ENCODE measurements around the gene FRYL.
"Not testable (repeated sequence)": the region's sequence is repeated elsewhere in the genome, so short reads cannot be mapped to it uniquely, and the experiment has no call there.

The FRYL gene

GRCh38 chr4:48779998-48780864 is at the start of gene FRYL:
TSS of gene FRYL (minus strand) at chr4:48780279. CDS start at chr4:48634410, 145,869 bp downstream.
- DNase-seq (ENCODE audit: low read depth): peak; percentile 99

- DNase-seq (ENCODE audit: low read depth): no peak
Observed at GRCh38 chr4:48827622-48828021, 47.5 kb upstream of the FRYL start.

GRCh38 chr4:48821431-48821830 is 41.4 kb upstream of the FRYL start:
- DNase-seq (ENCODE audit: low read depth): not testable (repeated sequence)

GRCh38 chr4:48816971-48817370 is 36.9 kb upstream of the FRYL start:
- DNase-seq (ENCODE audit: low read depth): no peak

- DNase-seq (ENCODE audit: low read depth): not testable (repeated sequence)
Observed at GRCh38 chr4:48816297-48816696, 36.2 kb upstream of the FRYL start.

- no peak for DNase-seq (ENCODE audit: low read depth)
Observed at GRCh38 chr4:48815483-48815882, 35.4 kb upstream of the FRYL start.

GRCh38 chr4:48813964-48814363 is 33.9 kb upstream of the FRYL start:
- DNase-seq (ENCODE audit: low read depth): no peak

GRCh38 chr4:48812866-48813265 is 32.8 kb upstream of the FRYL start:
- DNase-seq (ENCODE audit: low read depth): no peak

- no peak for DNase-seq (ENCODE audit: low read depth)
Observed at GRCh38 chr4:48804584-48805301, 24.7 kb upstream of the FRYL start.

- no peak for DNase-seq (ENCODE audit: low read depth)
Observed at GRCh38 chr4:48801016-48801715, 21.1 kb upstream of the FRYL start.

- DNase-seq (ENCODE audit: low read depth): not testable (repeated sequence)
Observed at GRCh38 chr4:48800155-48800554, 20.1 kb upstream of the FRYL start.

GRCh38 chr4:48799157-48799556 is 19.1 kb upstream of the FRYL start:
- no peak for DNase-seq (ENCODE audit: low read depth)

- DNase-seq (ENCODE audit: low read depth): no peak
Observed at GRCh38 chr4:48798117-48798516, 18.0 kb upstream of the FRYL start.

- DNase-seq (ENCODE audit: low read depth): no peak
Observed at GRCh38 chr4:48796927-48797679, 17.0 kb upstream of the FRYL start.

GRCh38 chr4:48796191-48796926 is 16.3 kb upstream of the FRYL start:
- DNase-seq (ENCODE audit: low read depth): no peak

- DNase-seq (ENCODE audit: low read depth): no peak
Observed at GRCh38 chr4:48795108-48795507, 15.0 kb upstream of the FRYL start.

GRCh38 chr4:48792348-48793006 is 12.4 kb upstream of the FRYL start:
- DNase-seq (ENCODE audit: low read depth): no peak

GRCh38 chr4:48791313-48791712 is 11.2 kb upstream of the FRYL start:
- no peak for DNase-seq (ENCODE audit: low read depth)

GRCh38 chr4:48790561-48790960 is 10.5 kb upstream of the FRYL start:
- no peak for DNase-seq (ENCODE audit: low read depth)

GRCh38 chr4:48787056-48787455 is 7.0 kb upstream of the FRYL start:
- DNase-seq (ENCODE audit: low read depth): no peak

GRCh38 chr4:48786549-48786948 is 6.5 kb upstream of the FRYL start:
- no peak for DNase-seq (ENCODE audit: low read depth)

Data from T-helper 22 cell (primary cell).